Neural cell (in vitro differentiated cells): ENCODE data around the gene LYSMD1. TPM values are rescaled to one million over a fixed set of nuclear protein-coding genes. Genes with fewer than 3 reads are reported as not detected.
A peak's percentile ranks its signal among the peaks of the same experiment; 100 is the strongest.

Source experiments
- H2AFZ ChIP-seq: fragments of 200-600, 300-800 bp; sonication (generic), shearing (Covaris generic); 2 replicates; pipeline ENCODE4 v1.6.0; 2014; ENCODE audit warnings: low read depth, mild to moderate bottlenecking, antibody characterized with exemption, low read length, moderate library complexity
- H3F3A ChIP-seq: fragments of 200-600 bp; shearing (Covaris generic); 2 replicates; pipeline ENCODE4 v1.6.1; 2016; ENCODE audit warnings: mild to moderate bottlenecking, moderate library complexity, mixed read lengths, antibody characterized with exemption, low read length; ENCODE audit not compliant: insufficient read depth, poor library complexity, severe bottlenecking
- H3K27ac ChIP-seq: fragments of 200-600, 300-800 bp; sonication (generic), shearing (Covaris generic); 2 replicates; pipeline ENCODE4 v1.5.1; 2014; ENCODE audit warnings: mild to moderate bottlenecking, low read length, moderate library complexity
- H3K27me3 ChIP-seq: fragments of 300-800, 200-600 bp; sonication (generic), shearing (Covaris generic); 2 replicates; pipeline ENCODE4 v1.6.0; 2014; ENCODE audit warnings: mild to moderate bottlenecking, low read depth, low read length, moderate library complexity; ENCODE audit not compliant: insufficient read depth
- H3K36me3 ChIP-seq: fragments of 300-800, 200-600 bp; sonication (generic), shearing (Covaris generic); 2 replicates; pipeline ENCODE4 v1.5.1; 2014; ENCODE audit warnings: mild to moderate bottlenecking, antibody characterized with exemption, low read length, moderate library complexity; ENCODE audit not compliant: insufficient read depth
- H3K4me2 ChIP-seq: fragments of 300-800, 200-600 bp; sonication (generic), shearing (Covaris generic); 2 replicates; pipeline ENCODE4 v1.6.0; 2014; ENCODE audit warnings: mild to moderate bottlenecking, low read length
- H3K4me3 ChIP-seq: fragments of 300-800, 200-600 bp; sonication (generic), shearing (Covaris generic); 2 replicates; pipeline ENCODE4 v1.5.1; 2014; ENCODE audit warnings: mild to moderate bottlenecking, low read length, moderate library complexity
- H3K79me2 ChIP-seq: fragments of 200-600 bp; shearing (Covaris generic); replicated peaks from 2 replicates; pipeline ENCODE4 v1.6.0; 2014; ENCODE audit warnings: mild to moderate bottlenecking, low read length, moderate library complexity; ENCODE audit not compliant: insufficient read depth
- H3K9ac ChIP-seq: fragments of 300-800, 200-600 bp; sonication (generic), shearing (Covaris generic); 2 replicates; pipeline ENCODE4 v1.6.1; 2016; ENCODE audit warnings: mild to moderate bottlenecking, low read length, mixed read lengths
- H3K9me2 ChIP-seq: fragments of 200-600 bp; shearing (Covaris generic); 2 replicates; pipeline ENCODE4 v1.6.1; 2016; ENCODE audit warnings: mild to moderate bottlenecking, low read length, mixed read lengths; ENCODE audit not compliant: insufficient read depth
- H3K9me3 ChIP-seq: fragments of 200-600, 300-800 bp; sonication (generic), shearing (Covaris generic); 2 replicates; pipeline ENCODE4 v1.6.1; 2016; ENCODE audit warnings: mild to moderate bottlenecking, mixed run types, low read length, moderate library complexity, mixed read lengths
- H4K20me1 ChIP-seq: fragments of 200-600 bp; shearing (Covaris generic); 2 replicates; pipeline ENCODE4 v1.6.1; 2016; ENCODE audit warnings: mild to moderate bottlenecking, mixed run types; ENCODE audit not compliant: insufficient read depth
- CTCF ChIP-seq: fragments of 450-650 bp; IDR thresholded peaks from 2 replicates; pipeline ENCODE4 v1.5.1; 2014; ENCODE audit warnings: antibody characterized with exemption, mild to moderate bottlenecking, moderate library complexity; ENCODE audit not compliant: poor library complexity, severe bottlenecking
- EP300 ChIP-seq: fragments of 450-650 bp; conservative IDR thresholded peaks from 2 replicates; pipeline ENCODE4 v1.6.1; 2014; ENCODE audit warnings: antibody characterized with exemption, mild to moderate bottlenecking, moderate library complexity; ENCODE audit not compliant: poor library complexity, severe bottlenecking
- EZH2 ChIP-seq: fragments of 200-600, 300-800 bp; shearing (Covaris generic), sonication (generic); IDR thresholded peaks from 2 replicates; pipeline ENCODE4 v1.6.1; 2014; ENCODE audit warnings: antibody characterized with exemption, low read length, borderline replicate concordance, mild to moderate bottlenecking; ENCODE audit not compliant: insufficient read depth, poor library complexity, severe bottlenecking
- MXI1 ChIP-seq: fragments of 450-650 bp; conservative IDR thresholded peaks from 2 replicates; pipeline ENCODE4 v1.6.1; 2014; ENCODE audit warnings: antibody characterized with exemption, mild to moderate bottlenecking; ENCODE audit not compliant: poor library complexity, severe bottlenecking
- RAD21 ChIP-seq: fragments of 450-650 bp; conservative IDR thresholded peaks from 2 replicates; pipeline ENCODE4 v1.6.1; 2014; ENCODE audit warnings: antibody characterized with exemption, mild to moderate bottlenecking, moderate library complexity
- SMC3 ChIP-seq: fragments of 450-650 bp; conservative IDR thresholded peaks from 2 replicates; pipeline ENCODE4 v1.6.1; 2014; ENCODE audit warnings: antibody characterized with exemption, mild to moderate bottlenecking, moderate library complexity; ENCODE audit not compliant: poor library complexity
- TAF1 ChIP-seq: IDR thresholded peaks from 2 replicates; pipeline ENCODE4 v1.6.1; 2012; ENCODE audit warnings: low read depth
- polyA plus RNA-seq: library from polyadenylated mRNA; depleted of rRNA; stranded (reverse); fragments of >200 nt; gene quantifications from 2 replicates; pipeline ENCODE4 v1.2.3, GENCODE V29; 2014
- TF ChIP-seq, protein P1 (sequence below): IDR thresholded peaks from 2 replicates; pipeline ENCODE4 v1.6.1; 2012; ENCODE audit warnings: borderline replicate concordance

LYSMD1 gene
- polyA plus RNA-seq, 1 donor from 2014 or later: 16.0 TPM

DNA sequence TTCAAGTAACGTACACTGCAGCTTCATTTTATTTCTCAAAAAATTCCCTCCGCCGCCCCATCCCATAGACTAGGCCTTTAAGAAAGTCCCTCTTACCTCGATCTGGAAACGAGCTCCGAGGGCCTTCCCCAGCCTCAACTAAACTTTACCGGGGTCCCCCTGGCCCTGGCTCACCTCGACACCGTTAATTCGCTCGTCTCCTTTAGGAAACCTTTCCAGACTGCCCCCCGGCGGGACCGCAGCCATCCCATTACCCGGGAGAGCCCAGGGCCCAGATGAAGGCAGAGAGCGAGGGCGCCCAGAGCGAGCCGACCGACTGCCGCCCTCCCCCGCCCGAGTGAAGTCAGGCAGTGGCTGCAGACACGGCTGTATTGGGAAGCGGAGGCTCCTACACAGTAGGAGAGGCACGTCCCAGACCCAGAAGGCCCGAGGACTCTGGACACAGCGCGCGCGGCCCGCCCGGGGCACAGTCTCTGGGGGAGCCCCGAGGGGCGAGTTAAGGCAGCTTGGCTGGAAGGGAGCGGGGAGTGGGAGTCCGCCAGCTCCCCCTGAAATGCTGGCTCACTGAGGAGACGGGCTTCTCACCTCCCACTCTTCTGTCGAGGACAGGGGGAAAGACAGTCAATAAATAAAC is 33.9 kb downstream of the LYSMD1 start:
- no peaks in the 10 kb centered on the region for H3F3A ChIP-seq
- H3K9me2 ChIP-seq: no peaks in the 10 kb centered on the region
- no peaks in the 10 kb centered on the region for H3K27me3 ChIP-seq
- no peak overlapping the region for H3K9ac ChIP-seq
- no peak overlapping the region for H3K4me2 ChIP-seq
- H3K4me3 ChIP-seq: no peak overlapping the region
- H2AFZ ChIP-seq: no peak overlapping the region
- H3K27ac ChIP-seq: no peak overlapping the region
- H3K9me3 ChIP-seq: no peaks in the 10 kb centered on the region
- no peaks in the 10 kb centered on the region for H4K20me1 ChIP-seq
- H3K79me2 ChIP-seq: no peaks in the 10 kb centered on the region
- peaks cover 6% of the 10 kb centered on the region for H3K36me3 ChIP-seq
- TF ChIP-seq CTCF (no peak), TAF1 (no peak), EZH2 (no peak), MXI1 (no peak), SMC3 (no peak), EP300 (no peak), RAD21 (no peak)
- TF ChIP-seq, protein P1, sequence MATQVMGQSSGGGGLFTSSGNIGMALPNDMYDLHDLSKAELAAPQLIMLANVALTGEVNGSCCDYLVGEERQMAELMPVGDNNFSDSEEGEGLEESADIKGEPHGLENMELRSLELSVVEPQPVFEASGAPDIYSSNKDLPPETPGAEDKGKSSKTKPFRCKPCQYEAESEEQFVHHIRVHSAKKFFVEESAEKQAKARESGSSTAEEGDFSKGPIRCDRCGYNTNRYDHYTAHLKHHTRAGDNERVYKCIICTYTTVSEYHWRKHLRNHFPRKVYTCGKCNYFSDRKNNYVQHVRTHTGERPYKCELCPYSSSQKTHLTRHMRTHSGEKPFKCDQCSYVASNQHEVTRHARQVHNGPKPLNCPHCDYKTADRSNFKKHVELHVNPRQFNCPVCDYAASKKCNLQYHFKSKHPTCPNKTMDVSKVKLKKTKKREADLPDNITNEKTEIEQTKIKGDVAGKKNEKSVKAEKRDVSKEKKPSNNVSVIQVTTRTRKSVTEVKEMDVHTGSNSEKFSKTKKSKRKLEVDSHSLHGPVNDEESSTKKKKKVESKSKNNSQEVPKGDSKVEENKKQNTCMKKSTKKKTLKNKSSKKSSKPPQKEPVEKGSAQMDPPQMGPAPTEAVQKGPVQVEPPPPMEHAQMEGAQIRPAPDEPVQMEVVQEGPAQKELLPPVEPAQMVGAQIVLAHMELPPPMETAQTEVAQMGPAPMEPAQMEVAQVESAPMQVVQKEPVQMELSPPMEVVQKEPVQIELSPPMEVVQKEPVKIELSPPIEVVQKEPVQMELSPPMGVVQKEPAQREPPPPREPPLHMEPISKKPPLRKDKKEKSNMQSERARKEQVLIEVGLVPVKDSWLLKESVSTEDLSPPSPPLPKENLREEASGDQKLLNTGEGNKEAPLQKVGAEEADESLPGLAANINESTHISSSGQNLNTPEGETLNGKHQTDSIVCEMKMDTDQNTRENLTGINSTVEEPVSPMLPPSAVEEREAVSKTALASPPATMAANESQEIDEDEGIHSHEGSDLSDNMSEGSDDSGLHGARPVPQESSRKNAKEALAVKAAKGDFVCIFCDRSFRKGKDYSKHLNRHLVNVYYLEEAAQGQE: no peak

GRCh38 chr1:151130987-151131586 is 34.6 kb downstream of the LYSMD1 start:
- H4K20me1 ChIP-seq: no peaks in the 10 kb centered on the region
- H3K4me2 ChIP-seq: no peak overlapping the region
- no peak overlapping the region for H2AFZ ChIP-seq
- H3K27ac ChIP-seq: no peak overlapping the region
- TF ChIP-seq TAF1: no peak
- peak; percentile 33 for TF ChIP-seq MXI1
- no peaks in the 10 kb centered on the region for H3K9me2 ChIP-seq
- no peaks in the 10 kb centered on the region for H3K27me3 ChIP-seq
- no peaks in the 10 kb centered on the region for H3K79me2 ChIP-seq
- H3K4me3 ChIP-seq: no peak overlapping the region
- no peaks in the 10 kb centered on the region for H3K9me3 ChIP-seq
- no peaks in the 10 kb centered on the region for H3F3A ChIP-seq
- H3K36me3 ChIP-seq: peaks cover 6% of the 10 kb centered on the region
- H3K9ac ChIP-seq: no peak overlapping the region
